ENCODE measurements around the gene EVA1A.
"Not testable (repeated sequence)": the region's sequence is repeated elsewhere in the genome, so short reads cannot be mapped to it uniquely, and the experiment has no call there.

EVA1A gene

DNA sequence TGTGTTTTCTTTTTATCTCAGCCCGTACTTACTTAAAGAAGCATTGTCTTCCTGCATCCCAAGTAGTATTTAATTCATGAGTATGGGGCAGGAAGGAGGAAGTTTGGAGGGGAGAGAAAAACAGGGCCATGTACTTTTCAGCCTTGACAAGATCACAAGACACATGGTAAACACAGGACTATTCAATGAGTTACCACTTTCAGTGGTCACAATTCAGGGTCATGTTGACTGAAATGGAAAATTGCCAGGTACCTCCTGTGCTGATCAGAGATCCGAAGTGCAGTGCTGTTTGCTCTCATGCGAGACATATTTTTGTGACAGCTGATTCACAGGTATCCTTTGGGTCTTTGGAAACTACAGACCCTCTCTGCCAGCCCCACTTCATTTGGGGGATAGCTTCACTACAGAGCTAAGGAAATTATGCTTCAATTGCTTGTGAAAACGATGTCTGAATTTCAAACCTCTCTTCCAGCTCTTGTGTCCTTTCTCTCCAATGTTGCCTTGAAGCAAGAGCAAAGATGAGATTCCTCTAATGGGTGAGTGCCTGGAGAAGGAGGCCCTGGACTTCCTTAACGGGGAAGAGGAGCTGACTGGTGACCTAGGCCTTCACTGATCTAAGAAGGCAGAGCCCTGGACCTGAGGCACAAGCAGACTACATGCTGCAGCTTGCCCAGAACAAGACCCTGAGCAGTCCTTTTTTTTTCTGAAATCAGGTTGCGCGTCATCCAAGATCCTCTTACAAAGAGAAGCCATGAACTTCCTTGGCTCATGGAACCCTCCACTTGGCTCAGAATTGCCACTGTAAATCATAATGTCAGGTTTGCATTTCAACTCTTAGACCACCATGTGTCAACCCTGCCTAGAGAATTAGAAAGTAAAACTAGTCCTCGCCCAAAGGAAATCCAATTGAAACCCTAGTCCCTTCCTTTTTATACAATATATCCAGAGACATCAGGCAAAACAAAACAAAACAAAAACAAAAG, 44.1 kb downstream of the EVA1A start:
- DNase-seq, result peak; percentile 56 to 85

DNA sequence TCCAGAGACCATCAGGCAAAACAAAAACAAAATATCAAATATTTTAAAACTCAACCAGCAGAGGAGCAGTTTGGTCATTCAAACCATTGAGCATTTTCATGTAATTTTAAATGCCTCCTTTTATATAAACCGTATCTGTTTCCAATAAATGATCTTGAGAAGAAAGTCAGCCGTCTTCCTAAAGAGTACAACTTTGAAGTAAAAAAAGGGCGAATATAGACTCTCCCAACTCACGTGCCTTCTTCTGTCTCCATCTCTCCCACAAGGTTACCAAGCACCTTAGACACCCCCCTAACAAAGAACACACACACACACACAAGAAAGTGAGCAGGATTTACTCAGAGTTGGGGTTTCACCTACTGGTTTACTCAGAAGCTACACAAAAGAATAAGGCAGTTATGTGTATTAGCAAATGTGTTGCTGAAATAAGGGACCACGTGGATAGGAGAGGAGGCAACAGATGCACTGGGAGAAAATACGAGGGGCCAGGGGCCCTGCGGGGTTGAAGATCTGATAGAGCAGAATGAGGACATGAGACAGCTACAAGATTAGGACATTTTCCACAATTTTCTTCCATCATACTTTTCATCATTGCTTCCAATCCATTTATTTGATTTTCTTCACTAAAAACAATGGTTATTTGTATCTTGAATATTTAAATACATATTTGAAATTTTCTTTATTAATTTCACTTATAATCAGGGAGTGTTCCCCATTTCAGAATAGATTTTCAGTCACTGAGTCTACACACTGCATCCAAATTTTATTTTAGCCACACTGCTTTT, 45.0 kb downstream of the EVA1A start:
- DNase-seq, result no peak

DNA sequence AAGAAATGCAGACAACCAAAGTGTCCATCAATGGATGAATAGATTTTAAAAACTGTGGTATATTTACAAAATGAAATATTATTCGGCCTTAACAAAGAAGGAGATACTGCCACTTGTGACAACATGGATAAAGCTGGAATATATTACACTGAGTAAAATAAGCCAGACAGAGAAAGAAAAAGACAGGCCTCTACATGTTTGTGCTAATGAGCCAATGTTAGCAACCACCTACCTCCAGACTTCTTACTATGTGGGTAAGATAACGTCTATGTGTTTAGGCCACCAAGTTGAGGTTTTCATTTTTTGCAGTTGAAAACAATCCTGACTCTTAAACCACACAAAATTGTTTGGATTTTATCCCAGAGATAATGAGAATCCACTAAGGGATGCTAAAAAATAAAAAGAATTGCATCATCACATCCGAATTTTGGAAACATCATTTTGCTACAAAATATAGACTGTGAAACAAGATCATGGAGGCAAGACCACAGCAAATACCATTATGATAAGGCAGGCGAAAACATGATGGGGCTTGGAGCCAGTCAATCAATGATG, 47.0 kb downstream of the EVA1A start:
- DNase-seq, result no peak

DNA sequence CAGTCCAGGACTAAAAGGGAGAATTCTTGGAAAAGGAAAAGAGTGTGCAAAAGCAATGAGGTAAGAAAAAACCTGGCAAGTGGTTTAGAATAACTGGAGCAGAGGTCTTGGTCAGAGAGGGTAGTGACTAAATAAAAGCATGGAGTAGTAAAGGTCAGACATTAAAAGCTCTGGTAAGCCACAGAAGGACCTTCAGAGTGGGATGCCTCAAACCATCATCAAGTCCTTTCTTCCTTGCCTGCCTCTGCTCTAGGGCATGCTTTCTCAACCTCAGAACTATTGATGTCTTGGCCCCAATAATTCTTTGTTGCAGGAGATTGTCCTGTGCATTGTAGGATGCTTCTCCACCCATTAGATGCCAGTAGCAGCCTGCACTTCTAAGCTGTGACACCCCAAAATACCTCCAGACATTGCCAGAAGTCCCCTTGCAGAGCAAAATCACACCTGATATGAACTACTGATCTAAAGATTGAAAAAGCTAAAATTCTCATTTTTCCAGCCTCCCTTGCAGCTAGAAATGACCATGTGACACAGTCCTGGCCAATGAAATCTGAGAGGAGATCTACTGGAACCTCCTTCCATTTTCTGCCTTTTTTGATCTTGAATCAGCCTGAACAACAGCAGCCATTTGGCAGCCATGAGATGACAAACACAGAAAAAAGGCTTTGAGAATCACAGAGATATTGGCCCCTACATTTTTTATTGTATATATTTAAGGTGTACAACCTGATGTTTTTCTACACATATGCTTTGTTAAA, 48.1 kb downstream of the EVA1A start:
- no peak for DNase-seq

DNA sequence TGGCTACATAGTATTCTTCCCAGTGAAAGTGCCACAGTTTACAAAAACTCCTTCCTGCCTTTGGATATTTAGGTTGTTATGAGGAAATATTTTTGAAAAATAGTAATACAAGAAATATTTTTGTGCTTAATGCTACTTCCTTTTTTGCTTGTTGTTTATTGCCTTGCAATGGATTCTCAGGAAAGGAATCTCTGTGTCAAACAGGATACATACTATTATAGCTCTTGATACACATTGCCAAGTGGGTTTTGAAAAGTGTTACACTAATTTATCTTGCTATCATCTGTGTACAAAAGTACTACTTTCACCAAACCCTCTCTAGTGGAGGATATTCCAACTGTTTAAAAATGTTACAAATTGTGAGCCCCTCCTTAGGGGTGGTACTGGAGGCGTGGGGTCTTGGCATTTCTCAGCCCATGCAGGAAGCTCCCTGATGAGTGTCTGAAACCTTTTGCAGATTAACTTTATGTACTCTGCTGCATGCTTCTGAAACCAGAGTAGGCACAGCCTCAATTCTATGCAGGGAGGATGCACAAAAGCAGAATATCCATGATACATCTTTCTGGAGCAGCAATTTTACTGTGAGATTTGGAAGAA, 54.5 kb downstream of the EVA1A start:
- no peak for DNase-seq

DNA sequence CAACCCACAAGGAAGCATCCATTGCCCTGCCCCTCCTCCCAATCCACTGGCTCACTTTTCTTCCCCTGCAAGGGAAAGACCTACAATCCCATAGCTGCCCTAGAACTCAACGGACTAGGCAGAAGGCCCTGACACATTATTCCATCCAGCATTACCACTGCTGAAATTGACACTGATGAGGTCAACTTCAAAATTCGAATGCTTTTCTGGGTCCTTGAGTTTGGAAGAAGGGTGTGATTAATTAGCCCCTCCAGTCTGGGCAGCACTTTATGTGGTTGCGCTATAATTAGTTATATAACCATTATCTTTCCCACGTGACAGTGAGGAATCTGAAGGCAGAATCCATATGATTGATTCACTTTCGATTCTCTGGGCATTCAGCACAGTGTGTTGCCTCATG, 55.7 kb downstream of the EVA1A start:
- no peak for DNase-seq

DNA sequence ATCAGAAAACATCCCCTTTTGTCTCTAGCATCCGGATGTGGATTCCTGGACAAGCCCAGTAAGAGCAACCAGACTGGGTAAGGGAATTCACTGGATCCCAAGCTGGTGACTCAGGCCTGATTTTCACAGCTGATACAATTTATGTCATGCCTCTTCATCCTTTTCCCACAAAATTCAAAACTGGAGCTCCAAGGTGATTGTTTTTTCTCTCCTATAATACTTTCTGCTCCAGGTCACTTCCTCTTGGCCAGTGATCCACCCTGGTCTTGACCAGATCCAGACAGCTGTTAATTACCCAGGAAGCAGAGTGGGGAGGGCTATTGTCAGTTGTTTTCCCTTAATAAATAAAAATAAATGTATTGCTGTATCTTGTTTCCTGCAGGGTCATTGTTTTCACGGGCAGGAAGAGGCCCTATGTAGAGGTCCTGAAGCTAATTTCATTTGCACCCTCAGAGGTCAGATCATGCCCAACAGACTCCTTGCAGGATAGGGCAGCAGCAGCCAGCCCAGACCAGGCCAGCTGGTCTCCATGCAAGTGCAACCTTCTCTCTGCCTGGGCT, 57.6 kb downstream of the EVA1A start:
- DNase-seq, result no peak

DNA sequence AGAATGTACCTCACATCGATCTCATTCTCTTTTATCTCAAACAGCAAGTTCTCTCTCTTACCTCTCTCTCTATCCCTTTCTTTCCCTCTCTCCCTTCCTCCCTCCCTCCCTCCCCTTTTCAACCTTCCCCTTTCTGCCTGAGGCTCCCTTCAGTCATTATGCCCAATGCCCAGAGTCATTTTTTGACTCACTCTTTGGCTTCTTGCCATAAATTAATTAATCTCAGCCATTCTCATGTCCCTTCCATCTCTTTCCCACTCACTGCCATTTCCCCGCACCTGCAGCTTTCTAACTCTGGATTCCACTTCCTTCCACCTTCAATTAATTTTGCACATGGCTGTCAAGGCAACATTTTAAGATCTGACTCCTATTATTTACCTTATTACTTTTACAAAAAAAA, 60.1 kb downstream of the EVA1A start:
- peak; percentile 49 to 80 for DNase-seq

DNA sequence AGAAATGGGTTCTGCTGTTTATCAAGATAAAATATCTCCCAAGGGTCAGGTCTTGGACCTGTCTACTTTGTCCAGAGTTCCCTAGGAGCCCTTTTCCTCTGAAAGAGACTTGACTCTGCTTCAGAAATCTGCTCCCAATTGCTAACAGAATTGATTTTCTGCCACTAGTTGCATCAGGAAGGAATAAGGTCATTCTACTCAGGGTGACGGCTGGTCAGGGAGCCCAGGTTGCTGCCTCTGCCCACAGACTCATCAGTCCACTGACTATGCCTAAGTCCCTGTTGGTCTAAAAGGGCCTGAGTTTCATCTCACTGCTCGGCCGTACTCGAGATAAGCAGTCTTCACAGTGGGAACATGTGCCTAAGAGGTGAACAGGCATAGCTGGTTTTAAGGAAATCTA, 61.2 kb downstream of the EVA1A start:
- no peak for DNase-seq

DNA sequence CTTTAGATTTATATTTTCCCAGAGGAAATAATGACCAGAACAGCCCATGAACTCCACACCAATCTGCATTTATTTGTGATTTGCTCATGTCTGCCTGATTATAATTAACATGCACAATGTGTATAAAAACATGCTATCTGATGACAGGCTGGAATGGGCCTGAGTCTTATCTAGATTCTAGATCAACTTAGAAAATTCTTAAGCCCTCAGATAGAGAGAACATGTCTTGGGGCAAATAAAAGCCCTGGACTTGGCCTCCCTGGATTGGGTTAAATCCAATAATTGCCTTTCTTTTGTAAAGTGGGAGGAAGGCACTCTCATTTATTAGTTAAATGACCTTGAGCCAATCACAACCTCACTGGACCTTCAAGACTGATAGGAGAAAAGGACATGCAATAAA, 61.8 kb downstream of the EVA1A start:
- DNase-seq, result no peak

DNA sequence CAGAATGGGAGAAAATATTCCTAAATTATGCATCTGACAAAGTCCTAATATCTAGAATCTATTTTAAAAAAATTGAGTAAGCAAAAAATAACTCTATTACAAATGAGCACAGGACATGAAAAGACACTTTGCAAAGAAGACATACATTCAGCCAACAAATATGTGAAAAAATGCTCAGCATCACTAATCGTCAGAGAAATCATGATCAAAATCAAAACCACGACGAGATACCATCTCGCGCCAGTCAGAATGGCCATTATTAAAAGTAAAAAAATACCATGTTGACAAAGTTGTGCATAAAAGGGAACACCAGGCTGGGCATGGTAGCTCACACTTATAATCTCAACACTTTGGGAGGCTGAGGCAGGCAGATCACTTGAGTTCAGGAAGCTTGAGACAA, 63.5 kb downstream of the EVA1A start:
- DNase-seq, result no peak

DNA sequence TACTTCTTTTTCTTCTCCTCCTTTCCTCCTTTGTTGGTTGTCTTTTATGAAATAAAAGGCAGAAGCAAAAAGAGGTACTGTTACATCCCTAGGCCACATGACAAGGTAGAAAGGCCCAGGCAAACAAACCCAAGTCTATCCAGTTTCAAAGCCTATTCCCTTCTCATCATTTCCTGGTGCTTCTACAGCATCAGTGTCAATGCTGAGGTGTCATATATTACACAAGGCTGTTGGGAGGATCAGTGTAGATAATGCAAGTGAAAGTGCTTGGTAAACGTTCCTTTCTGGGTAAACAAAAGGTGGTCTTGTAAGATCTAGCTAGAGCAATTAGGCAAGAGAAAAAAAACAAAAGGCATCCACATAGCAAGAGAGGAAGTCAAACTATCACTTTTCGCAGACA, 64.9 kb downstream of the EVA1A start:
- DNase-seq, result no peak

DNA sequence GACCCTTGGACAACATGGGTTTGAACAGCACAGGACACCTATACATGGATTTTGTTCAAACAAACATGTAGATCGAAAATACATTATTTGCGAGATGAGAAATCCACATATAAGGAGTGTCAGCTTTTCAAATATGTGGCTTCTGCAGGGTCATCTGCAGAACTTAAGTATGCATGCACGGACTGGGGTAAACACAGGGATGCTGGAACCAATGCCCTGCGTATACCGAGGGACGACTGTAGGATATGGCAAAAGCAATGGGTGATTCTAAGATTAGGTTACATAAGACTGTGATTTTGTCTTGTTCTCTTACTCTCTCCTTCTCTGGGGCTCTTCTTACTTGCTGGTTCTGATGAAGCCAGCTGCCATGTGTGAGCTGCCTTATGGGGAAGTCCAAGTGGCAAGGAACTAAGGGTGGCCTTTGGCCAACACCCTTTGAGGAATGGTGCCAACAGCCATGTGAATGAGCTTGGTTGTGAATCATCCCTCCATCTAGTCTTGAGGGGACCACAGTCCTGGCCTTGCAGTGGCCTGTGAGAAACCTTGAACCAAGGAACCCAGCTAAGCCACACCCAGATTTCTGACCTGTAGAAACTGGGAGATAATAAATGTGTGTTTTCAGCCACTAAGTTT, 66.5 kb downstream of the EVA1A start:
- DNase-seq, result peak in 1 of 2 experiments; percentile 49

DNA sequence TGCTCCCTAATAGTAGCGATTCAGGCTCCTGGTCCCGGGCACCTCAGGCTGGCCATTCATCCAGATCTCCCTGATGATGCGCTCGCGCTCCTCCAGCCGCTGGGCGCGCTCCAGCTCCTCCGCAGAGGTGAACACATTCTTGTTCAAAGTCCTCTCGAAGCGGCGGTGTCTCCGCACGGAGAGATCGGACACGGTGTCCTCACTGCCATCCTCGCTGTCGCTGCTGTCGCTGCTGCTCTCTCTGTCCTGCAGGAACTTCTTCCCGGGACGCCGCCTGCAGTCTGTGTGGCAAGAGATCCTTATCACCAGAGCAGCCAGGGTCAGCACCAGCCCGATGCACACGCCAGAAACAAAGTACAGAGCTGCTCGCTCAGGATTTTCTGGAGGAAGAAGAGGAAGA, 67.5 kb downstream of the EVA1A start:
- DNase-seq, result no peak

DNA sequence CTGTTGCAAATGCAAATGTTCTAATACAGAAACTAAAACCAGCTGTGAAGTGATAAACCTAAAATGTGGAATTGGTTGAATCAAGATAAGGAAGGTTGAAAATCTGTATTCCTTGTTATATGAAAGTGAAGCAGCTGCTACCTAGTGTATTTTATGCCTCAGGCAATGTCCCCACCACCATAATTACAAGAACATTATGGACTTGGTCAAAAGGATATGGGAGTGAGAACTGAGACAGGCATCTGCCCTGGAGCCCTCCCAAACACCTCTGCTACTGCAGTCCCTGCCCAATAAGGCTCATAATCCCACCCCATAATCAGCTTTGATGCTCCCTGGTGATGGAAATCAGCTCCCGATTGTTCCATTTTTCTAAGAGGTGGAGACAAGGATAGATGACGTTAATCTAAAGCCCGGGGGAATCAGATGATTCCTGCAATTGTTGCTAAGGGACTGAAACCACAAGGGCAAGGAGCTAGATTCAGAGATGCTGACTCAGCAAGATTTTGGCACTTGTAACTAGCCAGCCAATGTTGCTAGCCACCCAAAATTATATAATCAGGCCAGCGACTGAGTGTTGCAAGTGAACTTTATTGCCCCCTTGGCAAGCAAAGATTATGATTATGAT, 69.5 kb downstream of the EVA1A start:
- DNase-seq, result no peak

DNA sequence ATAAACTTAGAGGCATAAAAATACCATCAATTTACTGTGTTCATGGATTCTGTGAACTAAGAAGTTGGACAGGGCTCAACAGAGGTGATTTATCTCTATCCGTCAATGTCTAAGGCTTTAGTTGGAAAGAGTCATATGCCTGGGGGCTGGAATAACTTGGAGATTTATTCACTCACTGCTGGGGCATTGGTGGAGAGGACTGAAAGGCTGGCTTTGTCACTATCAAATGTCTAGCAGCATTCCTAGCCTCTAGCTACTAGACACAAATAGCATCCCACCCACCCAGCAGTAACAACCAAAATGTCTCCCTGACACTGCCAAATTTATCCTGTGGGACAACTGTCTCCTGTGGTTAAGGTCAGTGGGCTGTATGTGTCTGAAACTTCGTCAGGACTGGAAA, 71.0 kb downstream of the EVA1A start:
- DNase-seq, result no peak

DNA sequence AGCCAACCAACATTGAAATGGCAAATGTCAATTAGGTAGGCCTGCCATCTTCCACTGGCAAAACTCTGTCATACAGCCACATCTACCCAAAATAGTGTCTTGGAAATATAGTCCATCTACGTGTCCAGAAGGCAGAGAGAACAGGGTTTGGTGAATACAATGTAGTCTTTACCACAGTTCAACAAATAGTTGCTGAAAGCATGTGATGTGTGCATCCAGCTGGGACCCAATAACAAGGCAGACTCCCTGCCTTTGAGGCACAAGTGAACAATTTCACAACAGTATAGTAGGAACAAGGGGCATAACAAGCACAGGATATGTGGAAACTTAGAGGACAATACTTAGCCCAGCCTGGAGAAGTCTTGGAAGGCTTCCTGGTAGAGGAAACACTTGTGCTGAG, 72.6 kb downstream of the EVA1A start:
- no peak for DNase-seq

DNA sequence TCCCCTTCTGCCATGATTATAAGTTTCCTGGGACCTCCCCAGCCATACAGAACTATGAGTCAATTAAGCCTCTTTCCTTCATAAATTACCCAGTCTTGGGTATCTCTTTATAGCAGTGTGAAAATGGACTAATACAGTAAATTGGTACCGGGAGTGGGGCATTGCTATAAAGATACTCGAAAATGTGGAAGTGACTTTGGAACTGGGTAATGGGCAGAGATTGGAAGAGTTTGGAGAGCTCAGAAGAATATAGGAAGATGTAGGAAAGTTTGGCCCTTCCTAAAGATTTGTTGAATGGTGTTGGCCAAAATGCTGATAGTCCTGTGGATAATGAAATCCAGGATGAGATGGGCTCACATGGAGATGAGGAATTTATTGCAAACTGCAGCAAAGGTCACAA, 74.0 kb downstream of the EVA1A start:
- DNase-seq, result not testable (repeated sequence)

DNA sequence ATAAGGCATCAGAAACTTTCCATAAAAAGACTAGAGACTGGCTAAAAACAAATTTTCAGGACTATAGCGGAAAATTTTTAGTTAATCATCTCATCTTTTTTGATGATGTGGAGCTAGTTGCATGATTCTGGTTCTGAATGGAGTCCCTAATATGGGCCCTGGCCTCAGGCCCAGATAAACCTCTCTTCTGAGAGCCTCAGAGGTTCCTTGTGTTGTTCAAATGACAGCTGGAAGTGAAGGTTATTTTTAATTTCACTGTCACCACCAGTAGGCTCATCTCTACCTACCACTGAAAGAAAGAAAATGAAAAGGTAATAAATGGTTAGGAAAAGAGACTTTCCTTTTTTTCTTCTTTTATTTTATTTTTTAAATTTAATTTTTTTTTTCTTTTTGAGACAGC, 75.9 kb downstream of the EVA1A start:
- no peak for DNase-seq

DNA sequence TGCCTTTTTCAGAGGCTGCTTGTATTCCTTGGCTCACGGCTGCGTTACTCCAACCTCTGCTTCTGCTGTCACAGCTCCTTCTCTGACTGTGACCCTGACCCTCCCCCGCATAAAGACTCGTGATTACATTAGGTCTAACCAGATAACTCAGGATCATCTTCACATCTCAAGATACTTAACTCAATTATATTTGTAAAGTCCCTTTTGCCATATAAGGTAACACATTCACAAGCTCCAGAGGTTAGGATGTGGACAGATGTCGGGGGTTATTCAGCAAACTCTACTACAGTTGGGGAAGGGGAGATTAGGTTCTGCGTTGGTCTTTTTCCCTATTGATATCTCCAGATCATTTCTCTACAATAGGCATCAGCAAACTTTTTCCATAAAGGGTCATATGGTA, 76.9 kb downstream of the EVA1A start:
- DNase-seq, result no peak

DNA sequence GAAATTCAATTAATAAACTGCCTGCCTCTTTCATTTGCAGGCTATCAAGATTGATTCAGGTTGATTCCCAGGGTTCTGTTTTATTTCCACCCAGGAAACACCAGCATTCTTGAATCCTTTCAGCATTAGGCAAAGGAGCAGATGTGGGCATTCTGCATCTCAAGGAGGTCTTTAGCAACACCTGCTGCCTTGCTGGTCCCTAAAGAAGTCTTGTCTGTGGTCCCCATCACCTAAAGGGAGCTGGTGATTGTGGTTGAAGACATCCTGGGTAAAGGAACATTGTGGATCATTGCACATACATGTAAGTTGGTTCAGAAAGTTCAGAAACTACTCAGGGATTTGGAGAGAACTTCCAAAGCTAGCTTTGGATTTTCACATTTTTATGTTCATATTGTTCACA, 78.3 kb downstream of the EVA1A start:
- no peak for DNase-seq

Data from NCI-H446 (cell line).